Stimulated activated naive CD8-positive, alpha-beta T cell treated with anti-CD3 and anti-CD28 coated beads, Interleukin-15, Interleukin-2, amounts not matched to agents 100 U/mL and 50 U/mL, for 24 hours (primary cell): Measurements from ENCODE around the gene SKAP1.

Source experiments
- ATAC-seq: fragments of 150-1000 bp; cut with Tn5 transposase; one replicate; pipeline ENCODE4 v1.10.0; 2021
- DNase-seq: peaks from one replicate; pipeline ENCODE4 v3.0.0; 2021

Gene SKAP1

GRCh38 chr17:48244121-48244711 is 185.8 kb downstream of the SKAP1 start:
- ATAC-seq: no peak
- DNase-seq: no peak

GRCh38 chr17:48241770-48242497 is 188.1 kb downstream of the SKAP1 start:
- ATAC-seq (no peak), DNase-seq (no peak)

- DNase-seq (peak; percentile 20), ATAC-seq (peak; percentile 95)
Measured at GRCh38 chr17:48241131-48241591, 188.9 kb downstream of the SKAP1 start.

- DNase-seq (no peak), ATAC-seq (no peak)
Measured at GRCh38 chr17:48240562-48241130, 189.4 kb downstream of the SKAP1 start.

GRCh38 chr17:48240122-48240521 is 189.9 kb downstream of the SKAP1 start:
- DNase-seq (no peak), ATAC-seq (no peak)

GRCh38 chr17:48239603-48239995 is 190.4 kb downstream of the SKAP1 start:
- DNase-seq (no peak), ATAC-seq (no peak)

- ATAC-seq (no peak), DNase-seq (no peak)
Measured at GRCh38 chr17:48238933-48239602, 190.9 kb downstream of the SKAP1 start.

GRCh38 chr17:48237456-48237855 is 192.6 kb downstream of the SKAP1 start:
- no peak for ATAC-seq
- DNase-seq: no peak

GRCh38 chr17:48236681-48237134 is 193.3 kb downstream of the SKAP1 start:
- no peak for ATAC-seq
- DNase-seq: no peak

- DNase-seq: no peak
- ATAC-seq: no peak
Measured at GRCh38 chr17:48234922-48235321, 195.1 kb downstream of the SKAP1 start.

- DNase-seq (no peak), ATAC-seq (no peak)
Measured at GRCh38 chr17:48231995-48232959, 197.7 kb downstream of the SKAP1 start.

- ATAC-seq (no peak), DNase-seq (no peak)
Measured at GRCh38 chr17:48229936-48230335, 200.1 kb downstream of the SKAP1 start.

GRCh38 chr17:48228720-48229119 is 201.3 kb downstream of the SKAP1 start:
- ATAC-seq: no peak
- DNase-seq: no peak

GRCh38 chr17:48225725-48226567 is 204.1 kb downstream of the SKAP1 start:
- no peak for DNase-seq
- no peak for ATAC-seq

GRCh38 chr17:48223945-48224344 is 206.1 kb downstream of the SKAP1 start:
- DNase-seq (no peak), ATAC-seq (no peak)

- ATAC-seq: no peak
- no peak for DNase-seq
Measured at GRCh38 chr17:48219617-48220016, 210.4 kb downstream of the SKAP1 start.

- DNase-seq (no peak), ATAC-seq (no peak)
Measured at GRCh38 chr17:48215583-48216139, 214.4 kb downstream of the SKAP1 start.

- DNase-seq (no peak), ATAC-seq (no peak)
Measured at GRCh38 chr17:48213797-48214196, 216.2 kb downstream of the SKAP1 start.

- DNase-seq (no peak), ATAC-seq (no peak)
Measured at GRCh38 chr17:48211787-48212186, 218.2 kb downstream of the SKAP1 start.

- no peak for DNase-seq
- no peak for ATAC-seq
Measured at GRCh38 chr17:48211011-48211410, 219.0 kb downstream of the SKAP1 start.
